Measurements from ENCODE around the gene NUP62. TPM values are rescaled to one million over a fixed set of nuclear protein-coding genes. Genes with fewer than 3 reads are reported as not detected.

The NUP62 gene
- total RNA-seq, 1 experiment from 2014 or later, result 85.2 TPM

GRCh38 chr19:49873834-49874233 lies 55.5 kb downstream of the NUP62 start:
- ATAC-seq, result no peak
- Histone ChIP-seq H2AFZ (ENCODE audit: low read depth, low read length, poor library complexity, severe bottlenecking) (no peak overlapping the region), H3K4me1 (ENCODE audit: control insufficient read depth in 1 of 2, insufficient read depth in 2 of 2, low read length in 2 of 2) (peaks cover 18 to 38% of the 10 kb centered on the region in 2 experiments), H3K36me3 (ENCODE audit: control insufficient read depth in 1 of 2, insufficient read depth in 2 of 2, low read length in 2 of 2) (peaks cover 0 to 9% of the 10 kb centered on the region in 2 experiments; a peak in 1 of 4 replicates), H3K79me2 (ENCODE audit: insufficient read depth, low read length) (peaks cover 31% of the 10 kb centered on the region), H3K4me2 (ENCODE audit: low read length) (no peak overlapping the region), H3K9me3 (ENCODE audit: control insufficient read depth in 1 of 2, insufficient read depth in 1 of 2, low read depth in 1 of 2, low read length in 2 of 2) (no peaks in the 10 kb centered on the region), H3K9ac (ENCODE audit: low read length) (no peak overlapping the region), H4K20me1 (ENCODE audit: insufficient read depth) (no peaks in the 10 kb centered on the region), H3K4me3 (replicated peaks in 1 of 2; ENCODE audit: low read depth in 1 of 2, low read length in 2 of 2) (no peak overlapping the region), H3K9me2 (ENCODE audit: insufficient read depth) (no peaks in the 10 kb centered on the region), H3K27me3 (ENCODE audit: insufficient read depth, low read length) (no peaks in the 10 kb centered on the region), H3K27ac (ENCODE audit: low read depth, low read length) (peak overlapping the region; percentile 8; the same call in 1 of the 2 replicates)
- RAD21 ChIA-PET (ENCODE audit: low non-redundant PET in 1 of 2, low total read pairs in 2 of 2, uncharacterized antibody in 2 of 2, unreplicated experiment in 2 of 2), result no interaction called here
- no TSS peak for BruUV-seq (replicated peaks)
- no peak for TF ChIP-seq MAX (IDR thresholded peaks at IDR 0.05)
- TF ChIP-seq EZH2 (IDR thresholded peaks at IDR 0.05), result no peak
- TF ChIP-seq SRF (IDR thresholded peaks at IDR 0.05; ENCODE audit: low read depth), result no peak
- no peak for TF ChIP-seq JUND (IDR thresholded peaks at IDR 0.05)
- no peak for TF ChIP-seq ELF1 (IDR thresholded peaks at IDR 0.05; ENCODE audit: borderline replicate concordance, low read depth)
- TF ChIP-seq CTCF (IDR thresholded peaks at IDR 0.05 in 2 of 3, conservative IDR thresholded peaks at IDR 0.05 in 1 of 3; ENCODE audit: borderline replicate concordance in 1 of 3, insufficient read depth in 1 of 3, low read depth in 2 of 3, low read length in 2 of 3), result no peak
- no peak for TF ChIP-seq YY1 (IDR thresholded peaks at IDR 0.05; ENCODE audit: extremely low read depth, insufficient replicate concordance, low read depth, low read length)
- no peak for TF ChIP-seq EGR1 (IDR thresholded peaks at IDR 0.05; ENCODE audit: low read depth)
- no peak for TF ChIP-seq SIN3A (IDR thresholded peaks at IDR 0.05; ENCODE audit: low read depth)
- no peak for TF ChIP-seq FOSL1 (IDR thresholded peaks at IDR 0.05; ENCODE audit: low read depth)
- TF ChIP-seq REST (IDR thresholded peaks at IDR 0.05; ENCODE audit: low read depth), result no peak
- no peak for TF ChIP-seq ZFX (IDR thresholded peaks at IDR 0.05)
- no peak for TF ChIP-seq ZBTB33 (IDR thresholded peaks at IDR 0.05; ENCODE audit: extremely low read depth, insufficient replicate concordance, low read length)
- no peak for TF ChIP-seq ATF3 (IDR thresholded peaks at IDR 0.05)
- no peak for TF ChIP-seq ZNF274 (IDR thresholded peaks at IDR 0.05; ENCODE audit: low read depth, low read length)
- no peak for TF ChIP-seq POLR2A (IDR thresholded peaks at IDR 0.05; ENCODE audit: borderline replicate concordance, extremely low read depth, insufficient read depth, insufficient read length)
- no peak for TF ChIP-seq TCF7L2 (IDR thresholded peaks at IDR 0.05; ENCODE audit: borderline replicate concordance, extremely low read depth, insufficient read depth, insufficient read length)
- POLR2A ChIA-PET, result no interaction called here
- no peak for DNase-seq (ENCODE audit: low read depth, low spot score)
- CTCF ChIA-PET, result no interaction called here
- intact Hi-C loops (cut with micrococcal nuclease), result no loop called here
